Measurements from ENCODE around the gene ZBTB12.
A peak's percentile ranks its signal among the peaks of the same experiment; 100 is the strongest.

The ZBTB12 gene

GRCh38 chr6:31897612-31898382 is 4.1 kb downstream of the ZBTB12 start, which contains the start of gene EHMT2:
Gene EHMT2, minus strand, starts transcription at chr6:31897698. Its CDS starts 21 bp downstream, at chr6:31897677.
- DNase-seq (ENCODE audit: low read depth in 2 of 2), result peak; percentile 81 to 83

GRCh38 chr6:31896856-31897611 is 4.9 kb downstream of the ZBTB12 start:
- no peak for DNase-seq (ENCODE audit: low read depth in 2 of 2)

DNA sequence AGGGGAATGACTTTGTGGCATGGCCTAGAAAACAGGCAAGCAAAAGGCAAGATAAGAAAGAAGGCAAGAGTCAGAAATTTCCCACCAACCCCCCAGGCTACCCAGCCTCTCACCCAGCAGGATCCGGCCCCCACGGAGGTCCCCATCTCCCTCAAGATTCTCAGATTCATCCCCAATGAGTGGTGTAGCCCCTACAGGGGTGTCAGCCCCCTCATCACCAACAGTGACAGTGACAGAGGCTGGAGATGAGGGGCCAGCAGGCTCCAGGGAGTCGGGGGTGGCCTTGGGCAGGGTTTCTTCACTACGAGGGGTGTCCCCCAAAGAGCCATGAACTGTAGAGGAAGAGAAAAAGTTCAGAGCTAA is 5.4 kb downstream of the ZBTB12 start:
- DNase-seq (ENCODE audit: low read depth in 2 of 2), result no peak

DNA sequence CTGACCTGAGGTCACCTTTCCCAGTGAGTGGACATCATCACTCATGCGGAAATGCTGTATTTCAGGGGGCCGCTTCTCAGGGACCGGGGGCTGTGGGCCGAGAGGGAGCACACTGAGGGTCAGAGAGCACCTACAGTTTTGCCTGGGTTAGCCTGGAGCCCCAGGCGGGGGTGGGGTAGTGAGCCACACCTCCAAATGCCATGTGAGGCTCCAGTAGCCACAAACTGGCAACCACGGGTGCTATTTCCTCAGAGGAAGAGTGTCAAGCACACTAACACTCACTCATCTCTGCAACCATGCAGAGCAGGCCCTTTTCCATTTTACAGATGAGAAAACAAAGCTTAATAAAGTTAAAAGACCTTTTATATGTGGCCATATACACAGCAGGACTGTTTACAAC is 9.1 kb downstream of the ZBTB12 start:
- DNase-seq (ENCODE audit: low read depth in 2 of 2), result no peak

DNA sequence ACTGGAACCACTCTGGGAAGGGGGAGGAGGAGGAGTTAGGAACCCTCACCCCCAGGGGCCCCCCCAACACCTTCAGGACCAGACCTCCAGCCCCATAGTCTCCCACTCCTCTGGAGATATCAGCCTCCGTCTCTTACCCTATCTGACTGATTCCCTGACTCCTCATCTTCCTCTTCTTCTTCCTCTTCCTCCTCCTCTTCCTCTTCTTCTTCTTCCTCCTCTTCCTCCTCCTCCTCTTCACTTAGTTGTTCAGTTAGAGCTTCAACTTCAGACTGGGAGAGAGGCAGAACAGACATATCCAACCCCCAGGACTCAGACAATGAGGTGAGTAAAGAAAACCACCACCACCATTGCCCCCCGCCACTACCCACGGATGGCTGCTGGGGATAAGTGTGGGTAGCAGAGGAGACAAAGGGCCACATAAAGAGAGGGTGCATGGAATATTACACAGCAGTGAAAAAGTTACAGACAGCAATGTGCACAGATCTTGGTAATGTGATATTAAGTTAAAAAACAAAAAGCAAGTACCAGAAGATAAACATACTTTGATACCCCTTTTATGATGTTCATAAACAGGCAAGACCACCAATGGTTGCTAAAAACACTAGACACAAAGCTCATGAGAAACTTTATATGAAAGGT is 12.4 kb downstream of the ZBTB12 start:
- DNase-seq (ENCODE audit: low read depth in 2 of 2), result no peak

DNA sequence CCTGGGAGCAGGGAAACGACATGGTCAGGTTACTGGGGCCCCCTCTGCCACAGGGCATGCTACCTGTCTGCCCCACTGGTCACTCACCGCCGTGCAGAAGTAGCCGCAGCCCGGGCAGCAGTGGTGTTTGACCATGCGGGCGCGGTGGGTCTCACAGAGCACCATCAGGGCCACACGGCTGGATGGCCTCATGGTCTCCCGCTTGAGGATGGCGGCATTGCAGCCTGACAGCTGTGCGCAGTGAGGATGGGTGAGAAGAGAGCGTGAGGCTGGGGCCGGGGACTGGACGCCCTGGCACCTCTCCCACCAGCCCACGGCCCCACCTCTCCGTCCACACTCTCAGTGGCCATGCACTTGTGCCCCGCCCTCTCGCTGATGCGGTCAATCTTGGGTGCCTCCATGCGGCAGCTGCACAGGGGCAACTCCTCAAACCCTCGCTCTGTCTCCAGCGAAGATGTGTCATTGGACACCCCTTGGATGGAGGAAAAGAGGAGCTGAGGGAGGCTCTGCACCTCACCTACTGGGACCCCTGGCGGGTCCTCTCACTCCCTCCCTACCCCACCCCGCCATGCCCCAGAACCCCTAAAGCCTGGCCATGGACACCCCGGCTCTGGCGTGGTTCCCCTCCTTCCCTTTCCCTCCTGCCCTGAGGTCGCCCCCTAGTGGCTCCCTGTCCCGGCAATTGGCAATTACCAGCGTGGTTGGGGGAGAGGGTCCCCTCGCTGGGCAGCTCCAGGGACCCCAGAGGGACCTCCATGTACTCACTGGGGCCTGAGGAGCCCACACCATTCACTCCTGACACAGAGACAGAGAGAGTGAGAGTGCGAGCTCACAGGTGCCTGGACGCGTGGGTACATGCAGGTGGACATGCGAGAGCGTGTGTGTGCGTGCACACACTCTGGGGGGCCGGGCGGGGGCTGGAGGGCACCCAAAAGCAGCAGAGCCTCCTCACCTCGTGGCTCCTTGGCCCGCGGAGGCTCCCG is 13.3 kb downstream of the ZBTB12 start:
- no peak for DNase-seq (ENCODE audit: low read depth in 2 of 2)

GRCh38 chr6:31887173-31888007 is 14.5 kb downstream of the ZBTB12 start:
- DNase-seq (ENCODE audit: low read depth in 2 of 2), result no peak

- no peak for DNase-seq (ENCODE audit: low read depth in 2 of 2)
Measured at GRCh38 chr6:31886541-31886991, 15.3 kb downstream of the ZBTB12 start.

DNA sequence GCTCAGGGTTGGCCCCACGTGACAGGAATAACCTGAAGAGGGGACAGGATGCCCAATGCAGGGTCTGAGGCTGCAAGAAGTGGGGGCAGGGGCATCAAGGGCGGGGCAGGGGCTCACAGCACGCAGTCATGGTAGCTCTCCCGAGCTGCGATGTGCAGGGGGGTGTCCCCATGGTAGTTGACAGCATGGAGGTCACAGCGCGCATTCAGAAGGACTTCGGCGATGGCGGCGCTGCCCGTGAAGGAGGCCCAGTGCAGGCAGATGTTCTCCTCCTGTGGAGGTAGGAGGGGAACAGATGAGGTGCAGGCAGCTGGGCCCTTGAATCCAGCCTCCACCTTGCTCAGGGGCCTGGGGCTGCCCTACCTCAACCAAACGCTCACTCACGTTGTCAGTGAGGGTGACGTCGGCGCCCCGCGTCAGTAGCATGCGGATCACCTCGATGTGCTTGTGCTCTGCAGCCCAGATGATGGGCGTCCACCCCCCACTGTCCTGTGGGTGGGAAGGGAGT is 17.3 kb downstream of the ZBTB12 start:
- no peak for DNase-seq (ENCODE audit: low read depth in 2 of 2)

- DNase-seq (ENCODE audit: low read depth in 2 of 2), result no peak
Measured at GRCh38 chr6:31883676-31884075, 18.2 kb downstream of the ZBTB12 start.

GRCh38 chr6:31882344-31882743 is 19.5 kb downstream of the ZBTB12 start:
- DNase-seq (ENCODE audit: low read depth in 2 of 2), result no peak

DNA sequence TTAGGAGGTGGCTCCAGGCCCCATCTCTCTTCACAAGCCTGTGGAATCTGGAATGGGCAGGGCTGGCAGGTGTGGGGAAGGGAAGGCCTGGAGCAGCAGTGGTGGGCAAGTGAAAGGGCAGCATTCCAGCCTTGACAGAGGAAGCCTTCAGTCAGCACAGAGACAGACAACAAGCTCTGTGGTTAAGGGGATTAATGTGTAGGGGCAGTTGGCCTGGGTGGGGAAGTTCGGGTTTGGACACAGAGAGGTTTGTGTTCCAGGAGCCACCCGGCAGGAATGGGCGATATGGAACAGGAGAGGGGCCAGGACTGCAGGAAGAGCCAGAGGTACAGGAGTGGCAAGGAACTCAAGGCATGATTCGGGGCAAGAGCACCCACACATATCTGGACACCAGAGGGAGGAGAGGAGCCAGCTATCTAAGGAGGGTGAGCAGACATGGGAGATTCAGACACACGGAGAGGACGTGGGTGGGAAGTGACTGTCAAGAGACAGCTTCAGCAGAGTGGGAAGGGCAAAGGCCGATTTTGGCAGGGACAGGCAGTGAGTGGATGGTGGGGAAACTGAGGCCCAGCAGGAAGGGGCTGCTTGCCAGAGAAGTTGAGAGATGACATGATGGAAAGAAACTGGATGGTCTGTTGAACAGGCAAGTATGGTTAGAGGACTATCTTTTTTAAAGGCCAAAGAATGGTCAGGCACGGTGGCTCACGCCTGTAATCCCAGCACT is 20.6 kb downstream of the ZBTB12 start:
- no peak for DNase-seq (ENCODE audit: low read depth in 2 of 2)

DNA sequence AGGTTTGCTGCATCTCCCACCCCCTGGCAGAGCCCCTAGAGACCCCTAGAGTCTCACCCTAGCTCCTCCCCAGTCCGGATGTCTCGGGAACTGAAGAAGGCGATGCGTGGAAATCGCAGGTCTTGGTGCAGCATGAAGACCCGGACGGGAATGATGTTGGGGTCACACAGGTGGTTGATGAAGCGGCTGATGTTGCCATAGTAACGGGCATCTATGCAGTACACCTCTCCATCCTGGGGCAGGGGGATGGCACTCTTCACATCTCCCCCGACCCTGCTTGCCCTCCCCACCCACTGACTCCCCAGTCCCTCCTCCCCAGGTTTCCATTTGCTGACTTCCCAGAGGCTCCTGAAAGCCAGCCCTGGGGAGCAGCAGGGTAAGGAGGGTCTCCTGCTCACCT is 21.3 kb downstream of the ZBTB12 start:
- DNase-seq (ENCODE audit: low read depth in 2 of 2), result no peak

- no peak for DNase-seq (ENCODE audit: low read depth in 2 of 2)
Measured at GRCh38 chr6:31879901-31880300, 22.0 kb downstream of the ZBTB12 start.

GRCh38 chr6:31879143-31879542 is 22.7 kb downstream of the ZBTB12 start:
- no peak for DNase-seq (ENCODE audit: low read depth in 2 of 2)

GRCh38 chr6:31878726-31879125 is 23.2 kb downstream of the ZBTB12 start, which contains the start of gene SLC44A4:
Gene SLC44A4, minus strand, starts transcription at chr6:31878997. Its CDS starts 17 bp downstream, at chr6:31878980.
- no peak for DNase-seq (ENCODE audit: low read depth in 2 of 2)

DNA sequence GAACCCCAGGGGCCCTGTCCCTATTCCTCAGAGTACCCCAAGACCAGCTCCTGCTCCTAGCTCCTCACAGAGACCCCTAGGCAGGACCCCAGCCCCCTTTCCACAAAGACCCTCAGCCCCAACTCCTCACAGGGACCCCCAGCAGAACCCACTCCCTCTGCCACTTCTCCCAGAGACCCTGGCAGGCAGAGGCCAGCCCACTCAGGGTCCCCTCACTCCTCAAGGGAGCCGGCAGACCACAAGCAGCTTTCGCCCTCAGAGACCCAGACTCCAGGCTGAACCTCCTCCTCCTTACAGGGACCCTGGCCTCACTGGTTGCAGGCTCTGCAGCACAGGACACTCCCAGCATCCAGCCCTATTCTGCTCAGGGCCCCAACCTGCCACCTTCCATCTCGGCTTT is 23.7 kb downstream of the ZBTB12 start:
- no peak for DNase-seq (ENCODE audit: low read depth in 2 of 2)

DNA sequence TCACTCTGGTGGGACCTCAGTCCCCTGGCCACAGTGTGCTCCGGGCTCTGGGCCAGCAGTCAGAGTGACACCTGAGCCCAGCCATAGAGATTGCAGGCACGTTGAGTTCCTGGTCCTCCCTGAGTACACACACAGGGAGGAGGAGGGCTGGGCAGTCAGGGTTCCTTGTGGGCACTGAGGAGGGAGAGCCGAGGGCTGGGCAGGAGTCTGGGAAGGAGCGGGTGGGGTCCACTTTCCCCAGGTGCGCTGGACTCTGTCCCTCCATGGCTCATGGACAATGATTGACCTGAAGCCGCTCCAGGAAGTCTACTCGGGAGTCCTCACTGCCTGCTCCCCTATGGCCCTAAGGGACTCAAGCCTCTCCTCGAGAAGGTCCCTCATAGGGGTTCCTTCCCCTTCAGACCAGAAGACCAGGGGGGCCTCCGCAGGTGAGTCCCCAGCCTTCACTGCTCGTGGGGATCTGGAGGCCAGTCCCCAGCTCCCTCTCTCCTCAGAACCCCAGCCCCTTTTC is 24.2 kb downstream of the ZBTB12 start:
- no peak for DNase-seq (ENCODE audit: low read depth in 2 of 2)

GRCh38 chr6:31877125-31877650 is 24.7 kb downstream of the ZBTB12 start:
- no peak for DNase-seq (ENCODE audit: low read depth in 2 of 2)

All from stimulated activated CD8-positive, alpha-beta memory T cell treated with anti-CD3 and anti-CD28 coated beads, Interleukin-15, amount 100 ng/mL, for 48 hours (primary cell).